SK-N-MC (cell line): ENCODE results near the gene SP140.

Experiments
- EZH2 ChIP-seq: fragments of 200-600 bp; sonication (generic); IDR thresholded peaks from one replicate; pipeline ENCODE4 v1.6.1; 2017; ENCODE audit warnings: antibody characterized with exemption
- POLR2AphosphoS5 ChIP-seq: IDR thresholded peaks from 2 replicates; pipeline ENCODE4 v1.6.1; 2012; ENCODE audit warnings: mild to moderate bottlenecking, low read depth, low read length, borderline replicate concordance

DNA sequence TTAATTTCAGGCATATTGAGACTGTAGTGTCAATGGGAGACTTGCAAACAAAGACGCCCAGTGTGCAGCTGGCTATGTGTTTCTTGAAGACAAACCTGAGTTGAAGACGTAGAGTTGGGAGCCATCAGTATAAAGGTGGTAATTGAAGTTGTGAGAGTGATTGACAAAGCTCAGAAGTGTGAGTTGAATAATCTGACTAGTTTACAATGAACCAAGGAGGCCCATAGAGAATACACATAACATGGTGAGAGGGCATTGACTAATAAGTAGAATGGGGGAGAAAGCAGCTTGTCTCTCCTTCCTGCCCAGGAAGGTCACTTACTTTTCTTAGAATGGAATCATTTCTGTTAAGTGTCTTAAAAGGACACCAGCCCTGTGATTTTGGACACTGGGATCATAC, 19.8 kb upstream of the SP140 start:
- TF ChIP-seq EZH2 (no peak), POLR2AphosphoS5 (no peak)
